A673 (cell line): ENCODE data around the gene PPP1R17. TPM values are rescaled to one million over a fixed set of nuclear protein-coding genes. Genes with fewer than 3 reads are reported as not detected.

Source experiments
- BruUV-seq: library from RNA; stranded (reverse); fragments of 400-500 nt; replicated peaks from 2 replicates; lab custom pipeline; 2021; lab: Mats Ljungman, UMichigan
- CTCF ChIA-PET: fragments of 300-600 bp; sonication (Branson Sonifier 250); formaldehyde crosslinking; loops from one replicate; lab custom pipeline; 2022; ENCODE audit warnings: antibody characterized with exemption; lab: Charles Lee
- POLR2A ChIA-PET: fragments of 300-600 bp; sonication (Branson Sonifier 250); formaldehyde crosslinking; loops from one replicate; lab custom pipeline; 2022; ENCODE audit warnings: antibody characterized with exemption; ENCODE audit not compliant: low non-redundant PET; lab: Charles Lee
- DNase-seq: peaks from one replicate; pipeline ENCODE4 v3.0.0-alpha.2; 2015; ENCODE audit warnings: low spot score
- H3K27ac ChIP-seq: fragments of 200-600 bp; sonication (generic); 2 replicates; pipeline ENCODE4 v1.5.1; 2016; ENCODE audit warnings: mixed run types, low read depth, mild to moderate bottlenecking, mixed read lengths, antibody characterized with exemption, low read length; ENCODE audit not compliant: poor library complexity, severe bottlenecking
- H3K27me3 ChIP-seq: fragments of 200-600 bp; sonication (generic); replicated peaks from 2 replicates; pipeline ENCODE4 v1.6.1; 2017; ENCODE audit warnings: mixed run types, low read depth, mild to moderate bottlenecking, mixed read lengths, antibody characterized with exemption, low read length; ENCODE audit not compliant: insufficient read depth, poor library complexity
- H3K36me3 ChIP-seq: fragments of 200-600 bp; sonication (generic); 2 replicates; pipeline ENCODE4 v1.6.1; 2016; ENCODE audit warnings: mixed run types, mild to moderate bottlenecking, mixed read lengths, antibody characterized with exemption, low read length; ENCODE audit not compliant: insufficient read depth, poor library complexity, severe bottlenecking
- H3K4me1 ChIP-seq: fragments of 200-600 bp; sonication (generic); 2 replicates; pipeline ENCODE4 v1.6.1; 2017; ENCODE audit warnings: mixed run types, mild to moderate bottlenecking, mixed read lengths, antibody characterized with exemption, low read length; ENCODE audit not compliant: insufficient read depth, poor library complexity, severe bottlenecking
- H3K4me3 ChIP-seq: fragments of 200-600 bp; sonication (generic); 2 replicates; pipeline ENCODE4 v1.5.1; 2016; ENCODE audit warnings: low read depth, mixed run types, mild to moderate bottlenecking, mixed read lengths, low read length; ENCODE audit not compliant: poor library complexity, severe bottlenecking
- H3K9me3 ChIP-seq: fragments of 200-600 bp; sonication (generic); 2 replicates; pipeline ENCODE4 v1.6.1; 2016; ENCODE audit warnings: mixed run types, low read depth, mild to moderate bottlenecking, mixed read lengths, antibody characterized with exemption, low read length; ENCODE audit not compliant: poor library complexity, severe bottlenecking
- EZH2 ChIP-seq: fragments of 200-600 bp; sonication (generic); IDR thresholded peaks from 2 replicates; pipeline ENCODE4 v1.6.1; 2017; ENCODE audit warnings: borderline replicate concordance, low read depth, mild to moderate bottlenecking, mixed read lengths, antibody characterized with exemption, low read length; ENCODE audit not compliant: poor library complexity, severe bottlenecking
- intact Hi-C: fragments of 100-400 bp; cut with micrococcal nuclease; formaldehyde crosslinking; loops from one replicate; pipeline ENCODE4 v1.10.0; 2022; ENCODE audit not compliant: unreplicated experiment
- total RNA-seq: library from RNA; stranded (reverse); gene quantifications from 2 replicates; pipeline ENCODE4 v1.2.3, GENCODE V29; 2021
- TF ChIP-seq, protein P1 (sequence below): fragments of 300-800, 200-600 bp; sonication (generic); conservative IDR thresholded peaks from 2 replicates; pipeline ENCODE4 v1.5.1; 2017; ENCODE audit warnings: low read depth, mild to moderate bottlenecking, antibody characterized with exemption, low read length, moderate library complexity, mixed read lengths

PPP1R17 gene
- total RNA-seq, 1 experiment from 2014 or later: not detected

DNA sequence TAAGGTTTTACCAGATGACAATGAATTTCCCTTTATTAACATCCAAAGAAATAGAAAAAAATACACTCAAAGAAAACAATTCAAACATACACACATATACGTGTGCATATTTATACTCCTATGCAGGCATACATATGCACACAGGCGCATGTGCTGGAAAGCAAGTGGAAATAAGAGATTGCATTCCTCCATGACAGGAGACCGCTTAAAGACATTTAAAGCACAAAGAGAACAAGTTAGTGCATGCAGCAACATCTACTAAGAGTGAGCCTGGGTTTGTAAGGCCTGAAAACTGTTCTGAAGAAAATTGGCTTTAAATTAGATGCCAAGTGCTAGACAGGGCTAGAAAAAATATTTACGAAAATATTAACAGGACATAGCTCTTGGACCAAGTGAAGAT is 40.1 kb upstream of the PPP1R17 start:
- no peak for DNase-seq
- Histone ChIP-seq H3K36me3 (no peaks in the 10 kb centered on the region), H3K27ac (no peak overlapping the region), H3K27me3 (no peaks in the 10 kb centered on the region), H3K9me3 (no peaks in the 10 kb centered on the region), H3K4me1 (no peaks in the 10 kb centered on the region), H3K4me3 (no peak overlapping the region)
- TF ChIP-seq, protein P1, sequence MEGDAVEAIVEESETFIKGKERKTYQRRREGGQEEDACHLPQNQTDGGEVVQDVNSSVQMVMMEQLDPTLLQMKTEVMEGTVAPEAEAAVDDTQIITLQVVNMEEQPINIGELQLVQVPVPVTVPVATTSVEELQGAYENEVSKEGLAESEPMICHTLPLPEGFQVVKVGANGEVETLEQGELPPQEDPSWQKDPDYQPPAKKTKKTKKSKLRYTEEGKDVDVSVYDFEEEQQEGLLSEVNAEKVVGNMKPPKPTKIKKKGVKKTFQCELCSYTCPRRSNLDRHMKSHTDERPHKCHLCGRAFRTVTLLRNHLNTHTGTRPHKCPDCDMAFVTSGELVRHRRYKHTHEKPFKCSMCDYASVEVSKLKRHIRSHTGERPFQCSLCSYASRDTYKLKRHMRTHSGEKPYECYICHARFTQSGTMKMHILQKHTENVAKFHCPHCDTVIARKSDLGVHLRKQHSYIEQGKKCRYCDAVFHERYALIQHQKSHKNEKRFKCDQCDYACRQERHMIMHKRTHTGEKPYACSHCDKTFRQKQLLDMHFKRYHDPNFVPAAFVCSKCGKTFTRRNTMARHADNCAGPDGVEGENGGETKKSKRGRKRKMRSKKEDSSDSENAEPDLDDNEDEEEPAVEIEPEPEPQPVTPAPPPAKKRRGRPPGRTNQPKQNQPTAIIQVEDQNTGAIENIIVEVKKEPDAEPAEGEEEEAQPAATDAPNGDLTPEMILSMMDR: no peak
- no peak for TF ChIP-seq EZH2
- CTCF ChIA-PET: no interaction called here
- no TSS peak for BruUV-seq
- intact Hi-C loops: no loop called here
- POLR2A ChIA-PET: no interaction called here

DNA sequence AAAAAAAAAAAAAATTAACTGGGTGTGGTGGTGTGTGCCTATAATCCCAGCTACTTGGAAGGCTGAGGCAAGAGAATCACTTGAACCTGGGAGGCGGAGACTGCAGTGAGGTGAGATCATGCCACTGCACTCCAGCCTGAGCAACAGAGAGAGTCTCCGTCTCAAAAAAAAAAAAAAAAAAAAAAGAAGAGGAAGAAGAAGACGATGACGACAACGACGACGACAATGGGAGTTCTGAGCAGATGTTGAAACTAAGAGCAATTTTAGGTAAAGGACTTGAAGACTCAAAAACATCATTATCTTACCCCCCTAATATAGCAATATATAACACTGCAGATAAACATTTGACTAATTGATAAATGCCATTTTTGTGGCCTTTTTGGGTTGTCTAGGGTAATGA is 39.5 kb upstream of the PPP1R17 start:
- POLR2A ChIA-PET: no interaction called here

GRCh38 chr7:31648288-31648687 is 38.7 kb upstream of the PPP1R17 start:
- H3K36me3 ChIP-seq: no peaks in the 10 kb centered on the region
- CTCF ChIA-PET: interaction anchor here (1.0 kb wide), 1 partner anchor 514 kb away, joined by 3 read pairs; no protein-coding TSS in a partner anchor
- H3K4me3 ChIP-seq: no peak overlapping the region
- H3K9me3 ChIP-seq: no peaks in the 10 kb centered on the region
- no peak for TF ChIP-seq EZH2
- TF ChIP-seq, protein P1: peak; percentile 46
- H3K27me3 ChIP-seq: no peaks in the 10 kb centered on the region
- intact Hi-C loops: loop anchor here (2.0 kb wide), 1 partner anchor 89 kb away; no protein-coding TSS in a partner anchor
- DNase-seq: peak; percentile 35
- POLR2A ChIA-PET: no interaction called here
- H3K27ac ChIP-seq: no peak overlapping the region
- BruUV-seq: no TSS peak
- H3K4me1 ChIP-seq: no peaks in the 10 kb centered on the region

More for the DNA sequence above, 39.5 kb upstream of the PPP1R17 start:
- H3K4me3 ChIP-seq: no peak overlapping the region
- CTCF ChIA-PET: no interaction called here
- intact Hi-C loops: no loop called here
- TF ChIP-seq EZH2: no peak
- TF ChIP-seq, protein P1: no peak
- H3K9me3 ChIP-seq: no peaks in the 10 kb centered on the region
- no peak overlapping the region for H3K27ac ChIP-seq
- no peaks in the 10 kb centered on the region for H3K27me3 ChIP-seq
- no peak for DNase-seq
- no peaks in the 10 kb centered on the region for H3K36me3 ChIP-seq
- no TSS peak for BruUV-seq
- H3K4me1 ChIP-seq: no peaks in the 10 kb centered on the region
